Activated T-cell treated with anti-CD3 and anti-CD28 coated beads for 4 hours (primary cell): ENCODE results near the gene DAW1.
"Not testable (repeated sequence)": the region's sequence is repeated elsewhere in the genome, so short reads cannot be mapped to it uniquely, and the experiment has no call there.

Experiments used
- DNase-seq: peaks from one replicate; pipeline ENCODE4 v3.0.0-alpha.2; 2020

The DAW1 gene

GRCh38 chr2:227871375-227871791 is at the start of gene DAW1:
TSS of gene DAW1 (plus strand) at chr2:227871631. CDS start at chr2:227871690, 59 bp downstream.
- peak; percentile 2 for DNase-seq

GRCh38 chr2:227822416-227823003 is 48.9 kb upstream of the DAW1 start:
- no peak for DNase-seq

- no peak for DNase-seq
Observed at GRCh38 chr2:227823922-227824321, 47.5 kb upstream of the DAW1 start.

- DNase-seq: no peak
Observed at GRCh38 chr2:227824711-227825110, 46.7 kb upstream of the DAW1 start.

- no peak for DNase-seq
Observed at GRCh38 chr2:227826019-227826521, 45.4 kb upstream of the DAW1 start.

GRCh38 chr2:227826563-227826962 is 44.9 kb upstream of the DAW1 start:
- no peak for DNase-seq

GRCh38 chr2:227827143-227827542 is 44.3 kb upstream of the DAW1 start:
- no peak for DNase-seq

GRCh38 chr2:227828477-227828912 is 42.9 kb upstream of the DAW1 start:
- no peak for DNase-seq

GRCh38 chr2:227829337-227829736 is 42.1 kb upstream of the DAW1 start:
- DNase-seq: no peak

GRCh38 chr2:227834423-227834822 is 37.0 kb upstream of the DAW1 start:
- DNase-seq: no peak

GRCh38 chr2:227834916-227835650 is 36.3 kb upstream of the DAW1 start:
- DNase-seq: no peak

GRCh38 chr2:227839339-227840129 is 31.9 kb upstream of the DAW1 start:
- DNase-seq: not testable (repeated sequence)

- no peak for DNase-seq
Observed at GRCh38 chr2:227846831-227847230, 24.6 kb upstream of the DAW1 start.

- no peak for DNase-seq
Observed at GRCh38 chr2:227848146-227848545, 23.3 kb upstream of the DAW1 start.

- DNase-seq: no peak
Observed at GRCh38 chr2:227848586-227848985, 22.8 kb upstream of the DAW1 start.

GRCh38 chr2:227849906-227850305 is 21.5 kb upstream of the DAW1 start:
- no peak for DNase-seq

- DNase-seq: no peak
Observed at GRCh38 chr2:227853204-227853629, 18.2 kb upstream of the DAW1 start.

- DNase-seq: no peak
Observed at GRCh38 chr2:227853765-227854271, 17.6 kb upstream of the DAW1 start.

- no peak for DNase-seq
Observed at GRCh38 chr2:227855440-227855839, 16.0 kb upstream of the DAW1 start.

GRCh38 chr2:227856697-227857096 is 14.7 kb upstream of the DAW1 start:
- DNase-seq: no peak

- no peak for DNase-seq
Observed at GRCh38 chr2:227860221-227860641, 11.2 kb upstream of the DAW1 start.

- no peak for DNase-seq
Observed at GRCh38 chr2:227861011-227861410, 10.4 kb upstream of the DAW1 start.

GRCh38 chr2:227862227-227862740 is 9.1 kb upstream of the DAW1 start:
- DNase-seq: no peak
